ENCODE measurements around the gene CHRM4. TPM values are rescaled to one million over a fixed set of nuclear protein-coding genes. Genes with fewer than 3 reads are reported as not detected.

CHRM4 gene
- total RNA-seq, 1 donor = not detected

DNA sequence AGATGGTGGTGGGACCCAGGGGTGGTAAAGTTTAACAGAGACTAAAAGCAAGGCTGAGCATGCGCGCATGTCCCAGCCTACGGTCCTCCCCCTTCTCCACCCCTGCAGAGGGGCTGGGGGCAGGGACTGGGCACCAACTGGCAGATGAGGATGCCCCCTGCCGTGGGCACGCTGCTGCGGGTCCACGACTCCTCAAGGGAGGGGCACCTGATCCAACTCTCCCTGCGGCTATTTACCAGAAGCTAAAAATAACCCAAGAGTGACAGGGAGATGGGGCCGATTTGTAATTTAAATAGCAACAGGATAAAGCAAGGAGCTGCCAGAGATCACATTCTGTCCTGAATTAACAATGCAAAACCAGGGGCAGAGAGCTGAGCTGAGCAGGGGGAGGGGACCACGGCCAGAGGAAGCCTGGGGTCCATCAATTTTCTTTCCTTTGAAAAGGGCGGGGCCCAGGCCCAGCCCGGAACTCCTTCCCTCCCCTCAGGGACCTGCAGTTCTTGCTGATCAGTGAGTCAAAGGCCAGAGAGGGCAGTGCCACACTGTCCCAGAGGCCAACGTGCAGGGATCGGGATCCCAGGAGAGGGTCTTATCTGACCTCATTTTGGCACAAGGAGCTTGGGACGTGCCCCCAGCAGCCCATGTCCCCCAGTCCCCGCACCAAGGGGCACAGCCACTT lies 52.4 kb downstream of the CHRM4 start:
- DNase-seq (ENCODE audit: low read depth) = peak; percentile 31

DNA sequence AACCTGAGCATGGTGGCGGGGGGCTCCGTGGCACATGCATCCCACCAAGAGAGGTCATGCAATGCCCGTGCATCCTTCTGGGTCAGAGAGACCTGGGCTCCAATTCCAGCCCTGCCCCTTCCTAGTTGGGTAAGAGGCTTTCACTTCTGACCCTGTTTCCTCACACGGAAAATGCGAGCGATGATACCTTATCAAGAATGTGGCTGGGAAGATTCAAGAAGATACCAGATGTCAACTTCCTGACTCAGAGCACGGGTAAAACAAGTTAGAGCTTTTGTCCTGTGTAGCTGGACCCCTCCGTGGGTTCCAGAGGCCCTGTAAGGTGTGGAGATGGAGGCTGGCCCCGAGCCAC lies 53.0 kb downstream of the CHRM4 start:
- DNase-seq (ENCODE audit: low read depth) = peak; percentile 87
- H3K4me3 ChIP-seq (ENCODE audit: low read depth, low read length) = no peak overlapping the region
- TF ChIP-seq, protein P1, sequence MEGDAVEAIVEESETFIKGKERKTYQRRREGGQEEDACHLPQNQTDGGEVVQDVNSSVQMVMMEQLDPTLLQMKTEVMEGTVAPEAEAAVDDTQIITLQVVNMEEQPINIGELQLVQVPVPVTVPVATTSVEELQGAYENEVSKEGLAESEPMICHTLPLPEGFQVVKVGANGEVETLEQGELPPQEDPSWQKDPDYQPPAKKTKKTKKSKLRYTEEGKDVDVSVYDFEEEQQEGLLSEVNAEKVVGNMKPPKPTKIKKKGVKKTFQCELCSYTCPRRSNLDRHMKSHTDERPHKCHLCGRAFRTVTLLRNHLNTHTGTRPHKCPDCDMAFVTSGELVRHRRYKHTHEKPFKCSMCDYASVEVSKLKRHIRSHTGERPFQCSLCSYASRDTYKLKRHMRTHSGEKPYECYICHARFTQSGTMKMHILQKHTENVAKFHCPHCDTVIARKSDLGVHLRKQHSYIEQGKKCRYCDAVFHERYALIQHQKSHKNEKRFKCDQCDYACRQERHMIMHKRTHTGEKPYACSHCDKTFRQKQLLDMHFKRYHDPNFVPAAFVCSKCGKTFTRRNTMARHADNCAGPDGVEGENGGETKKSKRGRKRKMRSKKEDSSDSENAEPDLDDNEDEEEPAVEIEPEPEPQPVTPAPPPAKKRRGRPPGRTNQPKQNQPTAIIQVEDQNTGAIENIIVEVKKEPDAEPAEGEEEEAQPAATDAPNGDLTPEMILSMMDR (IDR thresholded peaks at IDR 0.05; ENCODE audit: insufficient read depth, low read depth, low read length) = no peak

More for the DNA sequence above, 52.4 kb downstream of the CHRM4 start:
- H3K4me3 ChIP-seq (ENCODE audit: low read depth, low read length) = no peak overlapping the region
- TF ChIP-seq, protein P1 (IDR thresholded peaks at IDR 0.05; ENCODE audit: insufficient read depth, low read depth, low read length) = no peak

DNA sequence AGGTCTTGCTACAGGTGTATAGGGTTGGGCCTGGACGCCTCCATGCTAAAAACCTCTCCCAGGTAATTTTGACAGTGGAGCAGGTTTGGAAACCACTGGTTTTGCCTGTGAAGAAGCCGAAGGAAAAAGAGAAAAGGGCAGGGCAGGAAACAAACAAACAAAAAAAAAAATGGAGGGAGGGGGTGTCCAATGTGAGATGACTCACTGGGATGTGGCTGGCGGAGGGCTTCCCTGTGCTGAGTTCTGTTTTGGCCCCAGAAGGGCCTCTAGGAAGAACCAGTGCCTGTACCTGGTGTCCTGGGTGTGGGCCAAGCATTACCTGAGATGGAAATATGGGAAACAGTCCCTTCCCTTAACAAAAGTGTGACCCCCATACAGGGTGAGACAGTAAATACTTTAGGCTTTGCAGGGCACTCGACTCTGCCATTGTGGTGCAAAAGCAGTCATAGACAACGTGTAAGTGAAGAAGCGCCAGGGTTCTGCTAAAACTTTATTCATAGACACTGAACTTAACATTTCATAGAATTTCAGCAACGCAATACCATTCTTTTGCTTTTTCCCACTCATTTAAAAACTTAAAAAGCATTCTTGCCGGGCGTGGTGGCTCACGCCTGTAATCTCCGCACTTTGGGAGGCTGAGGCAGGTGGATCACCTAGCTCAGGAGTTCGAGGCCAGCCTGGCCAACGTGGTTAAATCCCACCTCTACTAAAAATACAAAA lies 53.8 kb downstream of the CHRM4 start:
- TF ChIP-seq, protein P1 (IDR thresholded peaks at IDR 0.05; ENCODE audit: insufficient read depth, low read depth, low read length) = no peak
- no peak overlapping the region for H3K4me3 ChIP-seq (ENCODE audit: low read depth, low read length)
- no peak for DNase-seq (ENCODE audit: low read depth)

DNA sequence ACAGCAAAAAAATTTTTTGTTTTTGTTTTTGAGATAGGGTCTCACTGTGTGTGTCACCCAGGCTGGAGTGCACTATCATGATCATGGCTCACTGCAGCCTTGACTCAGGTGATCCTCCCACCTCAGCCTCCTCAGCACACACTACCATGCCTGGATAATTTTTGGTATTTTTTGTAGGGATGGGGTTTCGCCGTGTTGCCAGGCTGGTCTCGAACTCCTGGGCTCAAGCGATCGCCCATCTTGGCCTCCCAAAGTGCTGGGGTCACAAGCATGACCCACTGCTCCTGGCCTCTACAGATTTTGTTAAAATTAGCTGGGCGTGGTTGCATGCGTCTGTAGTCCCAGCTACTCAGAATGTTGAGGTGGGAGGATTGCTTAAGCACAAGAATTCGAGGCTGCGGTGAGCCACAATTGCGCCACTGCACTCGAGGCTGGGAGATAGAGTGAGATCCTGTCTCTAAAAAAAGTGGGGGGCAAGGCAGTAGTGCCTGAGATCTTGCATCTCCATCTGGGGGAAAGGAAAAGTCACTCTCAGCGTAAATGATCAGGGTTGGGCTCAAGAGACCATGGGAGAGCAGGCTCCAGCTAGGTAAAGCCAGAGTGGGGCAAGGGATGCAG lies 54.9 kb downstream of the CHRM4 start:
- peak; percentile 95 for DNase-seq (ENCODE audit: low read depth)
- TF ChIP-seq, protein P1 (IDR thresholded peaks at IDR 0.05; ENCODE audit: insufficient read depth, low read depth, low read length) = no peak
- H3K4me3 ChIP-seq (ENCODE audit: low read depth, low read length) = no peak overlapping the region

DNA sequence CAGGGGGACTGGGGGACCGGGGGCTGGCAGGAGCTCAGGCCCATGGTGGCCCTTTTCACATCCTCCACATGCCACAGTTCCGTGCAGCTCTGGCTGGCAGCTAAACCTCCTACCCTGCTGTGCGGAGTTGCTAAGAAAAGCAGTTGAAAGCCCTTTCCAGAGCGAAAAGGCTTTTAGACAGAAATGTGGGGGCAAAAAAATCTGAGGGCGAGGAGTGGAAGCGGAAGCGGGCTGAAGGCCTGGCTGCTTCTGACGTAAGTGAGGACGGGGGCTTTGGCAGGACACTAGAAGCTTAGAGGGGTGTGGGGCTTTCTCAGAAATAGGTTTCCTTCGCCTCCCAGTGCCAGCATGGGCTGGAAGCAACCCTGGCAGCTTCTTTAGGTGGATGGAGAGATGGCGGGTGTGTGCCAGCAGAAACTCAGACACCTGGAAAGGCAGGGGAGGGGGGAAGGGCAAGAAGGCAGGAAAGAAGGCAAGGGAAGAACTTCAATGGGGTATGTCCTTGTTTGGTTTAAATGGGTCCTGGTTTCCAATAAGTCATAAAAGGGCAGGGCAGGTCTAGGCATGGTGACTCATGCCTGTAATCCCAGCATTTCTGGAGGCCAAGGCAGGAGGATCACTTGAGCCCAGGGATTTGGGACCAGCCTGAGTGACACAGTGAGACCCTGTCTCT lies 55.5 kb downstream of the CHRM4 start:
- TF ChIP-seq, protein P1 (IDR thresholded peaks at IDR 0.05; ENCODE audit: insufficient read depth, low read depth, low read length) = no peak
- DNase-seq (ENCODE audit: low read depth) = no peak
- H3K4me3 ChIP-seq (ENCODE audit: low read depth, low read length) = no peak overlapping the region

DNA sequence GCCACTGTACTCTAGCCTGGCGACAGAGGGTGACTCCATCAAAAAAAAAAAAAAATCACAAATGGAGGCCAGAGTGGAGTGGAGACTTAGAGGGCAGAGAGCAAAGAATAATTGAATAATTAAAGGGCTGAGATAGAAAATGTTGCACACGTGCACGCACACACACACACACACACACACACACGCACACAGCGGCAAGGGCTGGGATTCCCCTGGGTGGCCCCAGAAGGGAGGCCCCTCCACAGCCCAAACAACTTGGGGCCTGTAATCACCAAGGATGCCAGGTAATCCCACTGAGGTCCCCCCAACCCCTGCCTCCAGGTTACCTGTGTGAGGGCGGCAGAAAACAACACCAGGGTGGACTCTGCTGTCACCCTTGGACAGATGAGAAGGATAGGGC lies 56.3 kb downstream of the CHRM4 start:
- DNase-seq (ENCODE audit: low read depth) = no peak
- H3K4me3 ChIP-seq (ENCODE audit: low read depth, low read length) = no peak overlapping the region
- TF ChIP-seq, protein P1 (IDR thresholded peaks at IDR 0.05; ENCODE audit: insufficient read depth, low read depth, low read length) = no peak
